ENCODE results near the gene SPN.
A peak's percentile ranks its signal among the peaks of the same experiment; 100 is the strongest.
"Not testable (repeated sequence)": the region's sequence is repeated elsewhere in the genome, so short reads cannot be mapped to it uniquely, and the experiment has no call there.

Gene SPN

DNA sequence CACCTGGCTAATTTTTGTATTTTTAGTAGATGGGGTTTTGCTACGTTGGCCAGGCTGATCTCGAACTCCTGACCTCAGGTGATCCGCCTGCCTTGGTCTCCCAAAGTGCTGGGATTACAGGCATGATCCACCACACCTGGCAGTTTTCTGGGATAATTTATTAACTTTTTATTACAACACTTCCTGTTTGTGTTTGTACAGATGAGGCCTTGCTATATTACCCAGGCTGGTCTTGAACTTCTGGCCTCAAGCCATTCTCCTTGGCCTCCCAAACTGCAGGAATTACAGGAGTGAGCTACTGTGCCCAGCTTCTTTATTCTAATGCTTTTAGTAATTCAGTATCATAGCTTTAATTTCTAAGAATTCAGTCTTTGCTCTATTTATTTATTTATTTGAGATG lies 16.1 kb upstream of the SPN start:
- DNase-seq (ENCODE audit: low read depth in 2 of 2) = no peak

DNA sequence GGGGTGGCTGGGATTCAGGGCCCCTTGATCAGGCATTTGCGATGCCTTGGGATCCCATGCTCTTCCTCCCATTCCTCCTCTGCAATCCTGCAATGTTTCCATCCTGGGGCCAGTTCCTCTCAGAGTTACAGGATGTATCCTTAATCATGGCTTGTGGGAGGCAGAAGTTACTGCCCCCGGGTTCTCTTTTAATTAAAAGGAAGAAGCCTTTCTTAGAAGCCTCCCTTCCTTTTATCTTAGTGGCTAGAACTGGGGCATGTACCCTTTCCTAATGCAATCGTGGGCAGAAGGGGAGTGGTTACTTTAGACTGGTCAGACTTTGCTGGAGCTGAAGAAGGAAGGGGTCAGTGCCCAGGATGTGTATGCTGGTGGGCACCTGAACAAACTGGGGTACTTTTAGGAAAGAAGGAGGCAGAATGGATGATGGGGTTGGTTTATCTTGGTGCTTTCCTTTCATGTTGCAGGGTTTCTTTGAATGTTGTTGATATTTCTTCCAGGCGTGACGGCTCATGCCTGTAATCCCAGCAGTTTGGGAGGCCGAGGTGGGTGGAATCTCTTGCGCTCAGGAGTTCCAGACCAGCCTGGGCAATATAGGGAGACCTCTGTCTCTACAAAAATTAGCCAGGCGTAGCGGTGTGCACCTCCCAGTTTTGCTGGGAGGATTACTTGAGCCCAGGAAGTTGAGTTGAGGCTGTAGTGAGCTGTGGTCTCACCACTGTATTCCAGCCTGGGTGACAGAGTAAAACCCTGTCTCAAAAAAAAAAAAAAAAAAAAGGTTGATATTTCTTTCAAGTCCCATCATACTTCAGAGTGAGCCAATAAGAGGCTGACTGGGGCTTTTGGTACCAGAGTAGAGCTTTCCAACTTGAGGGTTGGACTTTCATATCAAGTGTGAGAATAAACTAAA lies 13.2 kb upstream of the SPN start:
- no peak for DNase-seq (ENCODE audit: low read depth in 2 of 2)

DNA sequence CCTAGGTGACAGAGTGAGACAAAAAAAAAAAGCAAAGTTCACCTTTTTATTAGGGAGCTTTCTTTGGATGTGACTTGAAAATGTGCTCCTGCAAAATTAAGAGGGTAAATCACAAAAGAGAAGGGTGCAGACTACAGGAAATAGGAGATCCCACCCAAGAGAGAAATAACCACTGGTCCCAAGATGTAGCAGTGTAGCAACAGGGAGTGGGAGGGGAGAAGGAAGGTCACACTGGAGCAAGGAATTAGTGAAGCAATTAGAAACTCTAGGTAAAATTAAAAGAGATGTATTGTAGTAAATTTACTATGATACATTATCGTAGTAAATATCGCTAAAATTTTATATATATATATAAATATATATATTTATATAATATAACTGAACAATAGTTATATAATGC lies 12.3 kb upstream of the SPN start:
- DNase-seq (ENCODE audit: low read depth in 2 of 2) = no peak

DNA sequence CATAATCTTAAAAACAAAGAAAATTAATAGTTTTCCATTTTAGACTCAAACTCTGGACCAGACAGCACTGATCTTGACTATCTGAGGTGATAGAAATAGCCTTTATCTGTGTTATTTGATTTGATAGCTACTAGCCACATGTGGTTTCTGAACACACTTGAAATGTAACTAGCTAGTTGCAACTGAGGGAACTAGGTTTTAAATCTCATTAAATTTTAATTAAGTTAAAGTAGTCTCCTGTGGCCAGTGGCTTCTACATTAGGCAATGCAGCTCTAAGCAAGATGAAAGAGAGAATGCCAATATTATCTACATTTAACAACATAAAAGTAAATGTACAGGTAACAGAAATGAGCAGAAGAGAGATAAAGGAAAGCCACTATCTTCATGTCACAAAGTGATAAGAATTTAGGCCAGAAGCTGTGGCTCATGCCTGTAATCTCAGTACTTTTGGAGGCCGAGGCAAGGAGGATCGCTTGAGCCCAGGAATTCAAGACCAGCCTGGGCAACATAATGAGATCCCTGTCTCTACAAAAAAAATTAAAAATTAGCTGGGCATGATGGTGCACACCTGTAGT lies 11.2 kb upstream of the SPN start:
- no peak for DNase-seq (ENCODE audit: low read depth in 2 of 2)

DNA sequence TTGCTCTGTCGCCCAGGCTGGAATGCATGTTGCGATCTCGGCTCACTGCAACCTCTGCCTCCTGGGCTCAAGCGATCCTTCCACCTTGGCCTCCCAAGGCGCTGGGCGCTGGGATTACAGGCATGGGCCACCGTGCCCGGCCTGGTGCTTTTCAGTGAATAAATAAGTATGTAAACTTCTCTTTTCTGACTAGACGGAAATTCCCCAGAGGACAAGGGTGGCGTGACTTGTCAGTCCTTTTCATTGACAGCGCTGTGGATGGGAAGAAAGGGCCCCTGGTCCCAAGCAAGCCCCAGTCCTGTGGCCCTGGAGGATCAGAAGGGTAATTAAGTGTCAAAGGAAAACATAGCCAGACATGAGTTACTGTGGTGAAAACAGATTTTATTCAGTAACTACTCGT lies 9.6 kb upstream of the SPN start:
- DNase-seq (ENCODE audit: low read depth in 2 of 2) = no peak

DNA sequence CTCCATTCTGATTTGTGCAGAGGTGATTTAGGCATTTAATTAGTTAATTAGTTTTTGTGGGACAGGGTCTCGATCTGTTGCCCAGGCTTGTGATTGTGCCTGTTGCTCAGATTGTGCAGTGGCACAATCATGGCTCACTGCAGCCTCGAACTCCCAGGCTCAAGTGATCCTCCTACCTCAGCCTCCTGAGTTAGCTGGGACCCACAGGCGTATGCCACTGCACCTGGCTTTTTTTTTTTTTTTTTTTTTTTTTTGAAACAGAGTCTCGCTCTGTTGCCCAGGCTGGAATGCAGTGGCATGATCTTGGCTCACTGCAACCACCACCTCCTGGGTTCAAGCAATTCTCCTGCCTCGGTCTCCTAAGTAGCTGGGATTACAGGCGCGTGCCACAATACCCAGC lies 9.2 kb upstream of the SPN start:
- not testable (repeated sequence) for DNase-seq (ENCODE audit: low read depth in 2 of 2)

DNA sequence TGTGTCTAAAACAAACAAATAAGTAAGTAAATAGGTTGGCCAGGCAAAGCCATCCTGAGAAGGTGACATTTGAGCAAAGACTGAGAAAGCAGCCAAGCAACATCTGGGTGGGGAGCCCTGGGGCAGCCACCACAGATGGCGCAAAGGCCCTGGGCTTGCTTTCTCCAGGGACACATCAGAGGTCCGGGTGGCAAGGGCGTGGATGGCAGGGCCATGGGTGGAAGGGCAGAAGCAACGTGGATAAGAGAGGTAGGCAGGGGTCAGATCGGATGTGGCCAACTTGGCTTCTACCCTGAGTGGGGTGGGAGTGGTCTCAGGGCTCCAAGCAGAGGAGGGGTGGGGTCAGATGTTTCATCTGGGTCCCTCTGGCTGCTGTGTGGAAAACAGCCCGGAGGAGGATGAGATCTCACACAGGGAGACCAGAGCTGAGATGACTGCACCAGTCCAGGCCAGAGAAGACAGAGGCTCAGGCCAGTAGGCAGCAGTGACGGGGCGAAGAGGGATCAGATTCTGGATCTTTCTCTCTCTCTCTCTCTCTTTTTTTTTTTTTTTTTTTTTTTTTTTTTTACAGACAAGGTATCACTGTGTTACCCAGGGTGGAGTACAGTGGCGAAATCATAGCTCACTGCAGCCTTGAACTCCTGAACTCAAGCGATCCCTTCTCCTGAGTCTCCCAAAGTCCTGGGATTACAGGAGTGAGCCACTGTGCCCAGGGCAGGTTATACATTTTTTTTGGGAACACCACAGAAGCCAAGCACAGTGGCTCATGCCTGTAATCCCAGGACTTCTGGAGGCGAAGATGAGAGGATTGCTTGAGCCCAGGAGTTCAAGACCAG lies 6.1 kb upstream of the SPN start:
- DNase-seq (ENCODE audit: low read depth in 2 of 2) = no peak

DNA sequence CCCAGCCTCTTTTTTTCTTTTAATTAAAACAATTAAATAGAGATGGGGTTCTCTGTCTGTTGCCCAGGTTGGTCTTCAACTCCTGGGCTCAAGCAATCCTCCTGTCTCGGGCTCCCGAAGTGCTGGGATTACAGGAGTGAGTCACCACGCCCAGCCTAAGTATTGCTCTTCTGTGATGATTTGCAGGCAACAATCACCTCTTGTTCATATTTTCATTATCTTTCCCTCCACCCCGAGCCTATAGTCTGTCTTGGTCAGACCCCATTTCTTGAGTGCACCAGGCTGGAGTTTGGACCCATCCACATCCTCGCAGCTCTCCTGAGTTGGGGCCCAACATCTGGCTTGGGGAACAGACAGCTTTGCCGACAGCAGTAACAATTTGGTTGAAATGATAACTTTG lies 4.3 kb upstream of the SPN start:
- DNase-seq (ENCODE audit: low read depth in 2 of 2) = no peak

DNA sequence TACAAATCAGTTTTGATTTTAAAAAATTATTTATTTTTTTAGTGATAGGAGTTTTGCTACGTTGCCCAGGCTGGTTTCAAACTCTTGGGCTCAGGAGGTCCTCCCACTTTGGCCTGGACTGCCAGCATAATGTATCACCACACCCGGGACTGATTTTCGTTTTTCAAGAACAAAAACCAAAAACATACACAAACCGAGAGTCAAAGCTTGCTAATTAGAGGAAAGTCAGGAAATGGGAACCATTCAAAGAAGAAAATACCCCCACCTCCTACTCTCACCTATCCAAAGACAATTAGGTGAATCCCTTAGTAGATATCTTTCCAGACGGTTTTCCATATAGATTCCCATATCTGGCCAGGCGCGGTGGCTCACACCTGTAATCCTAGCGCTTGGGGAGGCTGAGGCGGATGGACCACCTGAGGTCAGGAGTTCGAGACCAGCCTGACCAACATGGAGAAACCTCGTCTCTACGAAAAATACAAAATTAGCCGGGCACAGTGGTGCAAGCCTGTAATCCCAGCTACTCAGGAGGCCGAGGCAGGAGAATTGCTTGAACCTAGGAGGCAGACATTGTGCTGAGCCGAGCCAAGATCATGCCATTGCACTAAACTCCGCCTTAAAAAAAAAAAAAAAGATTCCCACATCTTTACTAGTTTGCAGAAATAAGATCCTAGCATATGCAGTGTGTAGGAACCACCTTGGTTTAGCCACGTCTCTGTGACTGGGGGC lies 883 bp upstream of the SPN start:
- DNase-seq (ENCODE audit: low read depth in 2 of 2) = no peak

DNA sequence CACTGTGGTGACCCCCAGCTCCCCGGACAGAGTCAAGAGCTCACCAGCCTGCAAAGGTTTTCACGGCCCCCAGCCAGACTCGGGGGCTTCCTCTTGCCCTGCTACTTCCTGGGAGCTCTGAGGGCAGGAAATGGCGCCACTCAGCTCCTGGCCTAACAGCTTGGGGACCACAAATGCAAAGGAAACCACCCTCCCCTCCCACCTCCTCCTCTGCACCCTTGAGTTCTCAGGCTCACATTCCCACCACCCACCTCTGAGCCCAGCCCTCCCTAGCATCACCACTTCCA lies 375 bp upstream of the SPN start:
- no peak for DNase-seq (ENCODE audit: low read depth in 2 of 2)

DNA sequence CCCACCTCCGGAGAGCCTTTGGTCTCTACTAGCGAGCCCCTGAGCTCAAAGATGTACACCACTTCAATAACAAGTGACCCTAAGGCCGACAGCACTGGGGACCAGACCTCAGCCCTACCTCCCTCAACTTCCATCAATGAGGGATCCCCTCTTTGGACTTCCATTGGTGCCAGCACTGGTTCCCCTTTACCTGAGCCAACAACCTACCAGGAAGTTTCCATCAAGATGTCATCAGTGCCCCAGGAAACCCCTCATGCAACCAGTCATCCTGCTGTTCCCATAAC lies 702 bp downstream of the SPN start:
- no peak for DNase-seq (ENCODE audit: low read depth in 2 of 2)

DNA sequence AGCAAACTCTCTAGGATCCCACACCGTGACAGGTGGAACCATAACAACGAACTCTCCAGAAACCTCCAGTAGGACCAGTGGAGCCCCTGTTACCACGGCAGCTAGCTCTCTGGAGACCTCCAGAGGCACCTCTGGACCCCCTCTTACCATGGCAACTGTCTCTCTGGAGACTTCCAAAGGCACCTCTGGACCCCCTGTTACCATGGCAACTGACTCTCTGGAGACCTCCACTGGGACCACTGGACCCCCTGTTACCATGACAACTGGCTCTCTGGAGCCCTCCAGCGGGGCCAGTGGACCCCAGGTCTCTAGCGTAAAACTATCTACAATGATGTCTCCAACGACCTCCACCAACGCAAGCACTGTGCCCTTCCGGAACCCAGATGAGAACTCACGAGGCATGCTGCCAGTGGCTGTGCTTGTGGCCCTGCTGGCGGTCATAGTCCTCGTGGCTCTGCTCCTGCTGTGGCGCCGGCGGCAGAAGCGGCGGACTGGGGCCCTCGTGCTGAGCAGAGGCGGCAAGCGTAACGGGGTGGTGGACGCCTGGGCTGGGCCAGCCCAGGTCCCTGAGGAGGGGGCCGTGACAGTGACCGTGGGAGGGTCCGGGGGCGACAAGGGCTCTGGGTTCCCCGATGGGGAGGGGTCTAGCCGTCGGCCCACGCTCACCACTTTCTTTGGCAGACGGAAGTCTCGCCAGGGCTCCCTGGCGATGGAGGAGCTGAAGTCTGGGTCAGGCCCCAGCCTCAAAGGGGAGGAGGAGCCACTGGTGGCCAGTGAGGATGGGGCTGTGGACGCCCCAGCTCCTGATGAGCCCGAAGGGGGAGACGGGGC lies 1.3 kb downstream of the SPN start:
- peak in 1 of 2 donors; percentile 32 for DNase-seq (ENCODE audit: low read depth in 2 of 2)

DNA sequence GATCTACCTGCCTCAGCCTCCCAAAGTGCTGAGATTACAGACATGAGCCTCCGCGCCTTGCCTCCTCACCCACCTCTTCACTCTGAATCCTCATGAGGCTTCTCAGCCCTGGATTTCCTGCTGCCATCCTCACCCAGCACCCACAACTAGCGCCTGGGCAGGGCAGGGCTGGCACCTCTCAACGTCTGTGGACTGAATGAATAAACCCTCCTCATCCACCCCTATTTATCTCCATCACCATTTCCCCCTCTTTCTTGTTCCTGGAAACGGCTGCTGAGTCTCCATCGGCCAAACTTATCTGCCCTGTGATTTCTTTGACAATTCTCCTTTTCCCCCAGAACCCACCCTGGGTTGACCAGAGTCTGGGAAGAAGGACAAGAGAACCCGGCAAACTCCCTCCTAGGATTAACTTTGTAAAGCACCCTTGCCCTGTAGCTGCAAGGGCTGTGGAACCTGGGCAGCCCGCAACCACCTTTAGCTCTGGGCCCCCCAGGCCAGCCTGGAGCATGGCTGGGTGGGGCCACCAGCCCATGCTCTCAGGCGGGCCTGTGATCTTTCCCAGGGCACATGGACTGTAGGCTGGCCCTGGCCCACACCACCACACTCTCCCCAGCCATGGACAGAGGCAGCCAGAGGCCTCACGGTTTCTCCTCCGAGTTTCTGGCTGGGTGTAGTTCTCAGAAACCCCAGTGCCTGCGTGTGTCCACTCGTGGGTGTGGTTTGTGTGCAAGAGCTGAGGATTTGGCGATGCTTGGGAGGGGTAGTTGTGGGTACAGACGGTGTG lies 2.4 kb downstream of the SPN start:
- no peak for DNase-seq (ENCODE audit: low read depth in 2 of 2)

DNA sequence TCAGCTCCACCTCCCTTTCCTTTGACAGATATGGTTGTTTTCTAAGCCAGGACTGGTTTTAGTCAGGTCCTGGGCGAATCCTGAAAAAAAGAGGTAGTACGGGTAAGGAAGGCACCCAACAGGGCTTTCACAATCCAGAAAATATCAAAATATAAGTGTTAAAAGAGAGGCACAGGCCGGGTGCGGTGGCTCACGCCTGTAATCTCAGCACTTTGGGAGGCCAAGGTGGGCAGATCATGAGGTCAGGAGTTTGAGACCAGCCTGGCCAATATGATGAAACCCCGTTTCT lies 4.2 kb downstream of the SPN start:
- DNase-seq (ENCODE audit: low read depth in 2 of 2) = not testable (repeated sequence)

DNA sequence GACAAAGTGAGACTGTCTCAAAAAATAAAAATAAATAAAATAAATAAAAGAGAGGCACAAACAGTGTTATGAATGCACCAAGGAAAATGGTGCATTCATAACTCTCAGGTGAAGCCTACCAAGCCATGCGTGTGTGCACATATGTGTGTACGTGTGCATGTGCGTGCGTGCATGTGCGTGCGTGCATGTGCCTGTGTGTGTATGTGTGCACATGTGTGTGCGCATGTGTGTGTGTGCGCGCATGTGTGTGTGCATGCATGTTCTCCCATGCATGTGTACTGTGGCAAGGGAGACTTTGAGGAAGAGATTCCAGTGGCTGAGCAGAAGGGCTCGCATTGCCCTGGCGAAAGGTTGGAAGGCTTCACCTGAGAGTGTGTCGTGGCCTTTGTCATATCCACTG lies 4.7 kb downstream of the SPN start:
- DNase-seq (ENCODE audit: low read depth in 2 of 2) = no peak

DNA sequence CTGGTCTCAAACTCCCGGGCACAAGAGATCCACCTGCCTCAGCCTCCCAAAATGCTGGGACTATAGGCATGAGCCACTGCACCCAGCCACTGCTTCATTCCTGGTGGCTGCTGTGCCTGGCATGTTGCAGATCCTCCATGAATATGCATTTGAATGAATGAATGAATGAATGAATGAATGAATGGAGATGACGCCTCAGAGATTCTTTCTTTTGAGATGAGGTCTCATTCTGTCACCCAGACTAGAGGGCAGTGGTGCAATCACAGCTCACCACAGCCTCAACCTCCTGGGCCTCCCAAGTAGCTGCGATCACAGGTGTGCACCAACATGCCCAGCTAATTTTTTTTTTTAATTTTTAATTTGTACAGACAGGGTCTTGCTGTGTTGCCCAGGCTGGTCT lies 5.2 kb downstream of the SPN start:
- no peak for DNase-seq (ENCODE audit: low read depth in 2 of 2)

DNA sequence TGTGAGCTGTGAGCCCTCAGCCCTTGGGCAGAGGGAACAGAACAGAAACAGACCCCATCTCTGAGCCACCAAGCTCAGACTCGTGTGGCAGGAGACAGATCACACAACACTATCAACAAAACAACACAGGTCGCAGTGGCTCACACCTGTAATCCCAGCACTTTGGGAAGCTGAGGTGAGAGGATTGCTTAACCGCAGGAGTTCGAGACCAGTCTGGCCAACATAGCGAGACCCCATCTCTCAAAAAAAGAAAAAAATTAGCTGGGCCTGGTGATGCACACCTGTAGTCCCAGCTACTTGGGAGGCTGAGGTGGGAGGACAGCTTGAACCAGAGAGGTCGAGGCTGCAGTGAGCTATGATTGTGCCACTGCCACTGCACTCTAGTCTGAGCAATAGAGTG lies 10.5 kb downstream of the SPN start:
- DNase-seq (ENCODE audit: low read depth in 2 of 2) = no peak

DNA sequence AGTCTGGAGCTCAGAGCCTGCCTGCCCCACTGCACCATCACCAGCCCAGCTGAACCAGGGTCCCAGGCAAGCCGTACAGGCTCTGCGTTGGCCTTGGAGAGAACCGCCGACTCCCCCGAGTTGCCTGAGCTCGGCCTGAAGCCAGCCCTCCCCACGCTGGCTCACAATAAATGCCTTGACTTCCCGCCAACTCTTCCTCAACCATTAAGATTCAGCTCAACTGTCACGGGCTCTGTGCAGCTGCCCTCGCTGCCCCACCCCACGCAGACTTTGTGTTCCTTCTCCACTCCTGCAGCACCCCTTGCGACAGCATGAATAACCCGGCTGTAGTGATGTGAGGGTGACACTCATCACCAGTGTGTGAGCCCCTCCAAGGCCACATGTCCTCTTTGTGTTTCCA lies 11.1 kb downstream of the SPN start:
- DNase-seq (ENCODE audit: low read depth in 2 of 2) = no peak

DNA sequence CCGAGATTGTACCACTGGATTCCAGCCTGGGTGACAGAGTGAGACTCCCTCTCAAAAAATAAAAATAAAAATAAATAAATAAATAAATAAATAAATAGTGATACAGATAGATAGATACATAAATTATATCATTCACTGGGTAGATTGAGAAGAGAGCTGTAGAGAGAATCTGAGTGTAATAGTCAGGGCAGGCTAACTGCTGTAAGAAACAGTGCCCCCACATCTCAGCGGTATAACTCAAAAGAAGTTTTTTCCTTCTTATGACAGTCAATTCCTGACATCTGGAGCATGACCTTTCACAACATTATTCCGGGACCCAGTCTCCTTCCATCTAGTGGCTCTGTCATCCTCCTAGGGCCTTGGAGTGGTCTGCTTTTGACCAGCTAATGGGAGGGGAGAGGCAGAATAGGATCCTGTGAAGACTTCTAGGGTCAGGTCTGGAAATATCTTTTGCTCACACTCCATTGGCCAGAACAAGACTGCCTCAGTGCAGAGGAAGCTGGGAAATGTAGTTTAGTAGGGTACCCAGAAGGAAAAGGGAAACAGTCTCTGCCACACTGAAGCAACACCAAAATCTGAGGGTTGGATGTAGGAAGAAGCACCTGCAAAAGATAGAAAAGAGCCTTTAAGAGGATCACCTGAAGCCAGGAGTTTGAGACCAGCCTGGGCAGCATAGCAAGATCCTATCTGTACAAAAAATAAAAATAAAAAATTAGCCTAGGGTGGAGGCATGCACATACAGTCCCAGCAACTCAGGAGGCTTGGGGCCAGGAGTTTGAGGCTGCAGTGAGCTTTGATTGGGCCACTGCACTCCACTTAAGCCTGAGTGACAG lies 13.0 kb downstream of the SPN start:
- DNase-seq (ENCODE audit: low read depth in 2 of 2) = no peak
